MM.1S (cell line): Measurements from ENCODE around the gene FUOM.

Experiments
- EZH2 ChIP-seq: fragments of 300-600 bp; sonication (generic); optimal IDR thresholded peaks from 2 replicates; pipeline ENCODE3; 2017; ENCODE audit warnings: low read depth, mild to moderate bottlenecking, antibody characterized with exemption, low read length, mixed read lengths
- EZH2phosphoT487 ChIP-seq: fragments of 300-600 bp; sonication (generic); IDR thresholded peaks from 2 replicates; pipeline ENCODE4 v1.6.1; 2018; ENCODE audit warnings: antibody characterized with exemption, low read length
- TF ChIP-seq, protein P1 (sequence below): fragments of 300-600 bp; sonication (generic); IDR thresholded peaks from 2 replicates; pipeline ENCODE4 v1.5.1; 2016; ENCODE audit warnings: antibody characterized with exemption, low read length, mixed read lengths

DNA sequence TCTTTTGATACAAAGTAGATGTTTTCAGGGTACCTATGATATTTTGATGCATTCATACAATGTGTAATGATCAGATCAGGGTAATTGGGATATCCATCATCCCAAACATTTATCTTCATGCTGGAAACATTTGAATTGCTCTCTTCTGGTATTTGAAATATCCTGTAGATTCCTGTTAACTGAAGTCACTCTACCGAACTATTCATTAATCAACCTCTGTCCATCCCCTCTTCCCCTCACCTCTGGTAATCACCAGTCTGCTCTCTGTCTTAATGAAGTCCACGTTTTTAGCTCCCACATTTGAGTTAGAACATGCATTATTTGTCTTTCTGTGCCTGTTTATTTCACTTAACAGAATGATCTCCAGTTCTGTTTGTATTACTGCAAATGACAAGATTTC lies 47.5 kb upstream of the FUOM start:
- TF ChIP-seq, protein P1, sequence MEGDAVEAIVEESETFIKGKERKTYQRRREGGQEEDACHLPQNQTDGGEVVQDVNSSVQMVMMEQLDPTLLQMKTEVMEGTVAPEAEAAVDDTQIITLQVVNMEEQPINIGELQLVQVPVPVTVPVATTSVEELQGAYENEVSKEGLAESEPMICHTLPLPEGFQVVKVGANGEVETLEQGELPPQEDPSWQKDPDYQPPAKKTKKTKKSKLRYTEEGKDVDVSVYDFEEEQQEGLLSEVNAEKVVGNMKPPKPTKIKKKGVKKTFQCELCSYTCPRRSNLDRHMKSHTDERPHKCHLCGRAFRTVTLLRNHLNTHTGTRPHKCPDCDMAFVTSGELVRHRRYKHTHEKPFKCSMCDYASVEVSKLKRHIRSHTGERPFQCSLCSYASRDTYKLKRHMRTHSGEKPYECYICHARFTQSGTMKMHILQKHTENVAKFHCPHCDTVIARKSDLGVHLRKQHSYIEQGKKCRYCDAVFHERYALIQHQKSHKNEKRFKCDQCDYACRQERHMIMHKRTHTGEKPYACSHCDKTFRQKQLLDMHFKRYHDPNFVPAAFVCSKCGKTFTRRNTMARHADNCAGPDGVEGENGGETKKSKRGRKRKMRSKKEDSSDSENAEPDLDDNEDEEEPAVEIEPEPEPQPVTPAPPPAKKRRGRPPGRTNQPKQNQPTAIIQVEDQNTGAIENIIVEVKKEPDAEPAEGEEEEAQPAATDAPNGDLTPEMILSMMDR, result no peak
- no peak for TF ChIP-seq EZH2
- TF ChIP-seq EZH2phosphoT487, result no peak
